ENCODE data around the gene HMOX1. TPM values are rescaled to one million over a fixed set of nuclear protein-coding genes. Genes with fewer than 3 reads are reported as not detected.

Gene HMOX1
- total RNA-seq, 6 experiments from 2014 or later, result 15.7 to 255 (median 47.2) TPM

DNA sequence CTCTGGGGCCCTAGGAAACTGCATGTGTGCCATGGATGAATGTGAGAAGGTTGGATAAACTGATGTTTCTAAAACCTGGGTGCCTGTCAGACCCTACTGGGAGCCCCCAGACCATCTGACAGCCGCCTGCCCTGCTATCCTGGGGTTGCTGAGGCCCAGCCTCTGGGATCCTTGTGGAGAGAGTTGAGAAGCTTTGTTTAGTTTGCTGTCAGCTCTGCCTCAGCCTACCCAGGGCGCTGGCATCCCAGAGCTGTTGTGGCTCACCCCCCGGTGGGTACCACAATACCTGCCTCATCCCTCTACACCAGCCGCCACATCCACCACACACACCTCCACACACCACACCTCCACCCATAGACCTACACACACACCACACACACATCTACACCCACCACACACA is 38.5 kb upstream of the HMOX1 start:
- TF ChIP-seq, protein P1, sequence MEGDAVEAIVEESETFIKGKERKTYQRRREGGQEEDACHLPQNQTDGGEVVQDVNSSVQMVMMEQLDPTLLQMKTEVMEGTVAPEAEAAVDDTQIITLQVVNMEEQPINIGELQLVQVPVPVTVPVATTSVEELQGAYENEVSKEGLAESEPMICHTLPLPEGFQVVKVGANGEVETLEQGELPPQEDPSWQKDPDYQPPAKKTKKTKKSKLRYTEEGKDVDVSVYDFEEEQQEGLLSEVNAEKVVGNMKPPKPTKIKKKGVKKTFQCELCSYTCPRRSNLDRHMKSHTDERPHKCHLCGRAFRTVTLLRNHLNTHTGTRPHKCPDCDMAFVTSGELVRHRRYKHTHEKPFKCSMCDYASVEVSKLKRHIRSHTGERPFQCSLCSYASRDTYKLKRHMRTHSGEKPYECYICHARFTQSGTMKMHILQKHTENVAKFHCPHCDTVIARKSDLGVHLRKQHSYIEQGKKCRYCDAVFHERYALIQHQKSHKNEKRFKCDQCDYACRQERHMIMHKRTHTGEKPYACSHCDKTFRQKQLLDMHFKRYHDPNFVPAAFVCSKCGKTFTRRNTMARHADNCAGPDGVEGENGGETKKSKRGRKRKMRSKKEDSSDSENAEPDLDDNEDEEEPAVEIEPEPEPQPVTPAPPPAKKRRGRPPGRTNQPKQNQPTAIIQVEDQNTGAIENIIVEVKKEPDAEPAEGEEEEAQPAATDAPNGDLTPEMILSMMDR (IDR thresholded peaks at IDR 0.05), result no peak
- TF ChIP-seq POLR2A (IDR thresholded peaks at IDR 0.05), result no peak
- H3K36me3 ChIP-seq, result peaks cover 0 to 55% (median 23%) of the 10 kb centered on the region in 4 donors
- DNase-seq (no peak), ATAC-seq (peak in 1 of 4 donors; percentile 2)
- no peaks in the 10 kb centered on the region for H3K27me3 ChIP-seq
- intact Hi-C loops (cut with DNase I), result loop anchor here in 1 of 2 donors (10.0 kb wide), 1 partner anchor 232 kb away; no protein-coding TSS in a partner anchor
- H3K4me3 ChIP-seq, result no peak overlapping the region
- H3K9me3 ChIP-seq, result no peaks in the 10 kb centered on the region
- H3K4me1 ChIP-seq, result no peaks in the 10 kb centered on the region
- WGBS (ENCODE audit: insufficient coverage, low coverage, low lambda C conversion rate, missing lambda C conversion rate), result no CpG with 5 or more reads among the region's 4 CpGs
- H3K27ac ChIP-seq, result no peak overlapping the region

DNA sequence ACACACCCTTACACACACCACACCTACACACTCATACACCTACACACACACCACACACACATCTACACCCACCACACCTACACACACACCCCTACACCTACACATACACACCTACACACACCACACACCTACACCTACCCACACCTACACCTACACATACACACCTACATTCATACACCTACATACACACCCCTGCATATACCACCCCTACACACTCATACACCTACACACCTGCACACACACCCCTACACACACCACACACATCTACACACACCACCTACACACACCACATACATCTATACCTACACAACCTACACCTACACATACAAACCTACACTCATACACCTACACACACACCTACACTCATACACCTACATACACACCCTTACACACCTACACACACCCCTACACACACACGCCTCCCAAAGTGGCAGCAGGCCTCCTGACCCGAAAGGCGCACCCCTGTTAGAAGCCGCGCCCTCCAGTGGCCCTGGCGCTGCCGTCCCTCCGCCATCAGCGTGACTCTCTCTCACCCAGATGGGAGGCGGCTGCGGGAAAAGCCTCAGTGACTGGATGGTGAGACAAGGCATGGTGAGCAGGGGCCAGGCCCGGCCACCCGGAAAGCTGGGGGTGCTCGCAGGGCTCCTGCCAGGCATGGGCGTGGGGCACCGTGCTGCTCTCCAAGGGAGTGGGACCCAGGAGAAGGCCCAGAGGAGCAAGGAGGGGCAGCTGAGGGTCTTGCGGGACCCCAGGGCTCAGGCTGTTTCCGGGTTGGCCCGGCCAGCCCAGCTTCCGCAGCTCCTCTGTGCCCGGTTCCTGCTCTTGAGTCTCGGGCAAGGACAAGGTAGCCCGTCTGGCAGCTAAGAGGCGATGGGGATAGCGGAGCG is 37.0 kb upstream of the HMOX1 start:
- TF ChIP-seq, protein P1 (IDR thresholded peaks at IDR 0.05), result no peak
- no peak for TF ChIP-seq POLR2A (IDR thresholded peaks at IDR 0.05)
- ATAC-seq, result no peak
- Histone ChIP-seq H3K4me1 (no peaks in the 10 kb centered on the region), H3K27ac (no peak overlapping the region), H3K27me3 (no peaks in the 10 kb centered on the region), H3K4me3 (no peak overlapping the region), H3K9me3 (no peaks in the 10 kb centered on the region), H3K36me3 (peaks cover 0 to 41% (median 20%) of the 10 kb centered on the region in 4 donors)
- DNase-seq, result no peak
- 100% methylated on average over 11 of the region's 26 CpGs for WGBS (ENCODE audit: insufficient coverage, low coverage, low lambda C conversion rate, missing lambda C conversion rate)
- intact Hi-C loops (cut with DNase I), result loop anchor here in 1 of 2 donors (10.0 kb wide), 1 partner anchor 231 kb away; no protein-coding TSS in a partner anchor

DNA sequence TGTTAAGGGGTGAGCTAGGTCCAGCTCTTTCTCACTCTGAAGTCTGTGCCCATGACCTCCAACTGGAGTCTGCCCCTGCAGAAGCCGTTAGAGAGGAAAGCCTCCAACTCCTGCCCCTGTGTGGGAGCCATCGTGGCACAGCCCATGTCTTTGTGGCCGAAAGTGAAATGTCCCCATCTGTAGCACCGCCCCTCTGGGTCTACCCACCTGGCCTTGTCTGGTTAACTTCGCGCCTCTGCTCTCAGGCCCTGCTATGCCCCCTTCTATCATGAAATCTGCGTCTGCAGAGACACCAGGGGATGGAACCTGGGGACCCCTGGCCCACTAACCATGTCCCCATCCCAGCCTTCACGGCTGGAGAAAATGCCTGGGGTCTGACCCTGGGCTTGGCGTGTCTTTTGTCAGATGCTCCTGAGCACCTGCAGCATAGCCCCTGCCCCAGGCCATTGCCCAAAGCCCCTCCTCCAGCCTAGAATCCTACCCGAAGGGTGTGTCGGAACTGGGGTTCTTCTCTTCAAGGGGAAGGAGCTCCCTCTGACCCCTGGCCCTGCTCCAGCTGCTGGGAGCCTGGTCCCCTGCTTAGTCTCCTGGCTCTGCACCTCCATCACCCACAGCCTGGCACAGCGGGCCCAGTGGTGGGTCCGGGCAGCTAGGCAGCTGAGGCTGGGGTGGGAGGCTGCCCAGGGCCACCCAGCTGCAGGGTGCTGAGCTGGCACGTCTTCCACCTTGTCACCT is 35.8 kb upstream of the HMOX1 start:
- DNase-seq (no peak), ATAC-seq (no peak)
- no peaks in the 10 kb centered on the region for H3K27me3 ChIP-seq
- 92% methylated on average over 5 of the region's 14 CpGs for WGBS (ENCODE audit: insufficient coverage, low coverage, low lambda C conversion rate, missing lambda C conversion rate)
- H3K36me3 ChIP-seq, result peaks cover 0 to 32% (median 16%) of the 10 kb centered on the region in 4 donors
- no peak overlapping the region for H3K27ac ChIP-seq
- intact Hi-C loops (cut with DNase I), result loop anchor here in 1 of 2 donors (10.0 kb wide), 1 partner anchor 230 kb away; no protein-coding TSS in a partner anchor
- no peaks in the 10 kb centered on the region for H3K9me3 ChIP-seq
- H3K4me3 ChIP-seq, result no peak overlapping the region
- no peak for TF ChIP-seq POLR2A (IDR thresholded peaks at IDR 0.05)
- TF ChIP-seq, protein P1 (IDR thresholded peaks at IDR 0.05), result no peak
- peaks cover 0 to 2% (median 0%) of the 10 kb centered on the region in 4 donors for H3K4me1 ChIP-seq

DNA sequence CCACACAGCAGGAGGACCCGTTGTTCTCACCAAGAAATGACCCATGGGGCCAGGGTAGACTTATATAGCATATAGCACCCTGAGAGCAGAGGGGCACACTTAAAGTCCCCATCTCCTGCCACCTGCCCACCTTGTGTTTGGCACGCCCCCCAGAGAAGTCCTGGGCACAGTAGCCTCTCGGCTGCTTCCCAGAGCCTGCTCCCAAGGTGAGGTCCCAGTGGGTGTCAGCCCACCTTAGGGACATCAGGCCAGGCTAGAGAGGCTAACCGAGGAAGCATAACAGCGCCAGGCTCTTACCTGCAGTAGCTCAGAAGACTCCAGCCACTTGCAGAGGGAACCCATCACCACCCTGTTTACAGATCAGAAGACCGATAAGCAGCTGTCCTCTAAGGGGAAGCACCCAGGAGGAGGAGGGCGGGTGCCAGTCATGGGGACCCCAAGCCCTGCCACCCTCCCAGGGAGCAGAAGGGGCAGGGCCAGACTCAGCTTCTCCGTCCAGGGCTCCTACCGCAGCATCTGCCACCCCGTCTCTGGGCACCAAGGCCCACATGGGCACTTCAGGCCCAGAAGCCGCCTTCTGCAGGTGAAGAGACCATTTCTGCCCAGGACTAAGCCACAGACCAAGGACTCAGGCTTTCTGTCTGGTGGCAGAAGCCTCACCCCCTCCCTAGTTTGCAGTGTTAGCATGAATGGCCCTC is 34.9 kb upstream of the HMOX1 start:
- DNase-seq (no peak), ATAC-seq (no peak)
- intact Hi-C loops (cut with DNase I), result loop anchor here in 1 of 2 donors (10.0 kb wide), 1 partner anchor 229 kb away; no protein-coding TSS in a partner anchor
- H3K36me3 ChIP-seq, result peaks cover 0 to 25% (median 12%) of the 10 kb centered on the region in 4 donors
- H3K4me1 ChIP-seq, result peaks cover 0 to 9% (median 0%) of the 10 kb centered on the region in 4 donors
- no peaks in the 10 kb centered on the region for H3K9me3 ChIP-seq
- no peaks in the 10 kb centered on the region for H3K27me3 ChIP-seq
- H3K4me3 ChIP-seq, result no peak overlapping the region
- WGBS (ENCODE audit: insufficient coverage, low coverage, low lambda C conversion rate, missing lambda C conversion rate), result 83% methylated on average over 3 of the region's 11 CpGs
- H3K27ac ChIP-seq, result no peak overlapping the region
- TF ChIP-seq POLR2A (IDR thresholded peaks at IDR 0.05), result no peak
- TF ChIP-seq, protein P1 (IDR thresholded peaks at IDR 0.05), result no peak
